ENCODE results near the gene PIK3C2G. TPM values are rescaled to one million over a fixed set of nuclear protein-coding genes. Genes with fewer than 3 reads are reported as not detected.

PIK3C2G gene
- total RNA-seq, 2 donors from 2014 or later: 2.9 to 13.5 TPM

- intact Hi-C loops (cut with DNase I): no loop called here
- DNase-seq: no peak
- WGBS, 2 donors: 31 to 40% methylated on average over 2 of the region's 2 CpGs
- H3K4me3 ChIP-seq: no peak overlapping the region
- no peak for ATAC-seq
- H3K36me3 ChIP-seq (replicated peaks in 1 of 2; ENCODE audit: insufficient read depth in 1 of 2, low read depth in 2 of 2): no peaks in the 10 kb centered on the region
- no peak overlapping the region for H3K27ac ChIP-seq
- H3K27me3 ChIP-seq: no peaks in the 10 kb centered on the region
- H3K9me3 ChIP-seq: peaks cover 0 to 10% (median 0%) of the 10 kb centered on the region in 3 donors
- no peaks in the 10 kb centered on the region for H3K4me1 ChIP-seq
- TF ChIP-seq, protein P1, sequence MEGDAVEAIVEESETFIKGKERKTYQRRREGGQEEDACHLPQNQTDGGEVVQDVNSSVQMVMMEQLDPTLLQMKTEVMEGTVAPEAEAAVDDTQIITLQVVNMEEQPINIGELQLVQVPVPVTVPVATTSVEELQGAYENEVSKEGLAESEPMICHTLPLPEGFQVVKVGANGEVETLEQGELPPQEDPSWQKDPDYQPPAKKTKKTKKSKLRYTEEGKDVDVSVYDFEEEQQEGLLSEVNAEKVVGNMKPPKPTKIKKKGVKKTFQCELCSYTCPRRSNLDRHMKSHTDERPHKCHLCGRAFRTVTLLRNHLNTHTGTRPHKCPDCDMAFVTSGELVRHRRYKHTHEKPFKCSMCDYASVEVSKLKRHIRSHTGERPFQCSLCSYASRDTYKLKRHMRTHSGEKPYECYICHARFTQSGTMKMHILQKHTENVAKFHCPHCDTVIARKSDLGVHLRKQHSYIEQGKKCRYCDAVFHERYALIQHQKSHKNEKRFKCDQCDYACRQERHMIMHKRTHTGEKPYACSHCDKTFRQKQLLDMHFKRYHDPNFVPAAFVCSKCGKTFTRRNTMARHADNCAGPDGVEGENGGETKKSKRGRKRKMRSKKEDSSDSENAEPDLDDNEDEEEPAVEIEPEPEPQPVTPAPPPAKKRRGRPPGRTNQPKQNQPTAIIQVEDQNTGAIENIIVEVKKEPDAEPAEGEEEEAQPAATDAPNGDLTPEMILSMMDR (IDR thresholded peaks at IDR 0.05): no peak
- TF ChIP-seq POLR2A (IDR thresholded peaks at IDR 0.05): no peak
These were observed 320.1 kb downstream of the PIK3C2G start for GRCh38 chr12:18581232-18581962.

- intact Hi-C loops (cut with DNase I): no loop called here
- Histone ChIP-seq H3K4me1 (no peaks in the 10 kb centered on the region), H3K9me3 (peaks cover 0 to 10% (median 0%) of the 10 kb centered on the region in 3 donors), H3K36me3 (replicated peaks in 1 of 2; ENCODE audit: insufficient read depth in 1 of 2, low read depth in 2 of 2) (no peaks in the 10 kb centered on the region), H3K27me3 (no peaks in the 10 kb centered on the region), H3K27ac (no peak overlapping the region), H3K4me3 (no peak overlapping the region)
- ATAC-seq (no peak), DNase-seq (no peak)
- TF ChIP-seq POLR2A (IDR thresholded peaks at IDR 0.05): no peak
- TF ChIP-seq, protein P1 (IDR thresholded peaks at IDR 0.05): no peak
These were observed 322.3 kb downstream of the PIK3C2G start for GRCh38 chr12:18583655-18584054.

GRCh38 chr12:18586581-18586980, 325.3 kb downstream of the PIK3C2G start:
- no peaks in the 10 kb centered on the region for H3K27me3 ChIP-seq
- no peaks in the 10 kb centered on the region for H3K4me1 ChIP-seq
- no peak for ATAC-seq
- no peak for DNase-seq
- no peak overlapping the region for H3K4me3 ChIP-seq
- no peaks in the 10 kb centered on the region for H3K36me3 ChIP-seq (replicated peaks in 1 of 2; ENCODE audit: insufficient read depth in 1 of 2, low read depth in 2 of 2)
- no peak for TF ChIP-seq POLR2A (IDR thresholded peaks at IDR 0.05)
- TF ChIP-seq, protein P1 (IDR thresholded peaks at IDR 0.05): no peak
- H3K9me3 ChIP-seq: peaks cover 0 to 10% (median 0%) of the 10 kb centered on the region in 3 donors
- no peak overlapping the region for H3K27ac ChIP-seq
- intact Hi-C loops (cut with DNase I): no loop called here

DNA sequence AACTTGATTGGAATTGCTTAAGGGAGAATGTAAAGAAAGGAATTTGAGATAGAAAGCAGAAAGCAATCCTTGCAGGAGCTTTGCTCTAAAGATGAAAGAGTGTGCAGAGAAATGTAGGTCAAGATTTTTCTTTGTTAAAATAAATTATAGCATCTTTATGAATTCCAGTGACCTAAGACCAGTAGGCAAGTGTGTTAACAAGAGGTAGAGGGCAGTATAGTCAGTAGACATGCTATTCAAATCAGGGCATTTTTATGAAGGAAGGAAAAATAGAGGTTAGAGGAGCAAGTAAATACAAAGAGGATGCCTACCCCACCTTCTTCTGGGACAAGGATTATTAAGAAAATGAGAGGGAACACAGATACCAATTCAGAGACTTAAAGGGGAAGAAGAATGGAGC, 328.0 kb downstream of the PIK3C2G start:
- Histone ChIP-seq H3K9me3 (no peaks in the 10 kb centered on the region), H3K4me1 (no peaks in the 10 kb centered on the region), H3K27ac (no peak overlapping the region), H3K27me3 (no peaks in the 10 kb centered on the region), H3K4me3 (no peak overlapping the region), H3K36me3 (replicated peaks in 1 of 2; ENCODE audit: insufficient read depth in 1 of 2, low read depth in 2 of 2) (no peaks in the 10 kb centered on the region)
- intact Hi-C loops (cut with DNase I): no loop called here
- TF ChIP-seq, protein P1 (IDR thresholded peaks at IDR 0.05): no peak
- no peak for TF ChIP-seq POLR2A (IDR thresholded peaks at IDR 0.05)
- DNase-seq (no peak), ATAC-seq (no peak)

DNA sequence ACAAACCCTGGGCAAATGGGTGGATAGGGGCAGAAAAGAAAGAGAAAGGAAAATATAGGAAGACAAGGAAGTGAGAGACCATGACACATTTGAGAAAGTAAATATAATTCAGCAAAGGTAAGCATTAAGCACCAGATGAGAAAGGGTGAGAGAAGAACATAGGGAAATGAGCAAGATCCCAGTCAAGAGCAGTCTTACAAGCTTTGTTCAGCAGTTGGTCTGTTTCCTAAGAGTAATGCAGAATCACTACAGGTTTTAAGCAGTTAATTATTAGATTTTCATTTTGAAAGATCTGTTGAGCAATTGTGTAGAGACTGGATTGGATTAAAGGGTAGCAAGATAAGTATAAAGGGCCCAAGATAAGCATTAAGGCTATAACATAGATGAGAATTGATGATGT, 330.2 kb downstream of the PIK3C2G start:
- no peak for ATAC-seq
- H3K36me3 ChIP-seq (replicated peaks in 1 of 2; ENCODE audit: insufficient read depth in 1 of 2, low read depth in 2 of 2): no peaks in the 10 kb centered on the region
- intact Hi-C loops (cut with DNase I): no loop called here
- no peak overlapping the region for H3K4me3 ChIP-seq
- H3K4me1 ChIP-seq: no peaks in the 10 kb centered on the region
- no peaks in the 10 kb centered on the region for H3K9me3 ChIP-seq
- TF ChIP-seq, protein P1 (IDR thresholded peaks at IDR 0.05): no peak
- TF ChIP-seq POLR2A (IDR thresholded peaks at IDR 0.05): no peak
- DNase-seq: no peak
- no peaks in the 10 kb centered on the region for H3K27me3 ChIP-seq
- no peak overlapping the region for H3K27ac ChIP-seq
